Femur (tissue), 1 donor: ENCODE results near the gene CCDC60.

Experiments
- DNase-seq: peaks from one replicate; pipeline ENCODE4 v3.0.0-alpha.2; 2017

Gene CCDC60

DNA sequence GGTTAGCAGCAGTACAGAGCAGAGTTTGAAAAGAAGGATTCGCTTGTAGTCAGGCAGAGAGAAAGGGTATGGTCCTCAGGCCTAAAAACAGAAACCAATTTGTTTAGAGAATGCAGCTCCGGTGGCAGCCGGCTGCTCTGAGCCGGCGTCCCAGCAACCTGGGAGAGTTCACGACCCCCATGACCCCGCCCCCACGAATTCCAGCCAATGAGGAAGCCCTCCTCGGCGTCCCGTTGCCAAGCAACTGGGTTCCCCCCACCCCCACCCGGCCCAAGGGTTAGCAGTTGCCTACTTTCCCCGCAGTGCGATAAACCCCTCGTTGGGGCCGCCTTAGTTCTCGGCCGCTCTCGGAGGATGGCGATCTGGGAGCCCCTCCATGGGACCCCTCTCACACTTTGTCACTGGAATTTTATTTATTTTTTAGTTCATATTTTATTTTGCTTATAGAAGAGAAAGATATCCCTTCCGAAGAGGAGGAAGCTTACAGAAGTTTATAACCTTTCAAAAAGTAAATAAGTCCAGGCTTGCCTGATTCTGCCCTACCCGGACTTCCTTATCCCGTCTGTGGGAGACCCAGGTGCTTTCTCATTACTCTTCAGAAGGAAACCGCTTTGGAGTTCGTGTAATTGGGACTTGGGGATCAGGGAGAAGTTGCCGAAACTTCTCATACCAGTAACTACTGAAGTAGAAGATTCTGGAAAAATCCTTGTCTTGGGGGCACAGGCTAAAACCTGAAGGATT is at the start of gene CCDC60:
CCDC60 (plus strand) TSS at position 300 of the 741 bp plus-strand sequence. CDS start 448 bp downstream, outside the sequence.
- no peak for DNase-seq

- no peak for DNase-seq
Observed at GRCh38 chr12:119288576-119288975, 46.0 kb upstream of the CCDC60 start.

DNA sequence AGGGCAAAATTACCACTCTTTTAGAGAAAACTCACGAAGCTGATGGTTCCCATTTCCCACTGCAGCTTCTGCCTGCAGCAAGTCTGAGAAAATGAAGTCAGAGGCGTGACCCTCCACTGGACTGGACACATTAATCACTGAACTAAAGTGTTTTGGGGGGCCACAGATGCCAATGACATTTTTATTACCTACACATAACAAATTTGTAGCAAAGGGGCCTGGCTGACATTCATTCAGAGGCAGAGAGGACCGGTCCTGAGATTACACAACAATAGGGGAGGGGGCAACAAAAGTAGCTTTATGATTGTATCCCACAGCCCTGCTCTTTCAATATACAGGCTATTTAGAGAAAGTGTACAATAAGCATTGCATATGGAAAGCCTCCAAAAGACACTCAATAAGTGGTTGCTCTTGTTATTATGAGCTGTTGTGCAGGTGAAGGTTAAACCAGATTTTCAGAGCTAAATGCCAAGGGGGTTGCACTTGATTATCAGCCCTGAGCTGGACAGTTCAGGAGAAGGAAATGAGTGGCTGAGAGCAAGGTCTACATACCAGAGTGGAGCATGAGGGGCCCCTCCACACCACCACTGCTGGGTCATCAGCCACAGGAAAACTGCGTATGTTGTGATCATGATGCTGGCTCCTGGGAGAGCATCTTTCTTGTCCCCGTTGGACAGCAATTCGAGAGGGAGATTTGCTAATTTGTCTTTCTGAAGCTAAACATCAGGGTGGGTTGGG is 41.5 kb upstream of the CCDC60 start:
- DNase-seq = no peak

DNA sequence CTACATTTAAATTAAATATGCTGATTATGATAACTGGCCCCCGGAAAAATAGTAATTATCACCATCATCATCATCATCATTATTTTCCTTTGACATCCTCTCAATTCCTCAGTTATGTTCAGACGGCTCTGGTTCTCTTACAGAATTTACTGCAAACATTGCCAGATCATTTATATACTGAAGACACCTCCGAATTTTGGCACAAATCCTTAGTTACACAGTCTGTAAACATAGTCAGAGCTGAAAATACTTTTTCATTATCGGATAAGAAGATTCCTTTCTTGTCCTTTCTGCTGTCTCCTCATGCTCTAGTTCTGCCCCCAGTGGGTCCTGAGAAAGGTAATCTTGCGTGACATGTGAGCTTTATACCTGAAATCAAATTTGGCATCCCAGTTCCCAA is 40.3 kb upstream of the CCDC60 start:
- no peak for DNase-seq

GRCh38 chr12:119296535-119296934 is 38.0 kb upstream of the CCDC60 start:
- DNase-seq = no peak

DNA sequence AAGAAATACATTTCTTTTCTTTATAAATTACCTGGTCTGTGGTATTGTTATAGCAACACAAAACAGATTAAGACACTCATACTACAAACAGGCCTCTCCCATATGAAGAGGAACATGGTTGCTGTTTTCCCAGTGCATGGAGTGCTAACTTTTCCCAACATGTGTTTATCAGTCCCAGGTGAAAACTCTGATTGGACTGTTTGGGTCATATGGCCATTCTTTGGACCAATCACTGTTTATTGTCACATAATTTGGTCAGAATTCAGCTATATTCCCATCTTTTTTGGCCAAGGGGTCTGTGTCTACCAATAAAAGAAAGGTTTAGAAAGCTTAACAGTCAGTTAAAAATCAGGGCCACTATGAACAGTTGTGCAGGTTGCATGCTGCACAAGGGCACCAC is 35.4 kb upstream of the CCDC60 start:
- DNase-seq = no peak

DNA sequence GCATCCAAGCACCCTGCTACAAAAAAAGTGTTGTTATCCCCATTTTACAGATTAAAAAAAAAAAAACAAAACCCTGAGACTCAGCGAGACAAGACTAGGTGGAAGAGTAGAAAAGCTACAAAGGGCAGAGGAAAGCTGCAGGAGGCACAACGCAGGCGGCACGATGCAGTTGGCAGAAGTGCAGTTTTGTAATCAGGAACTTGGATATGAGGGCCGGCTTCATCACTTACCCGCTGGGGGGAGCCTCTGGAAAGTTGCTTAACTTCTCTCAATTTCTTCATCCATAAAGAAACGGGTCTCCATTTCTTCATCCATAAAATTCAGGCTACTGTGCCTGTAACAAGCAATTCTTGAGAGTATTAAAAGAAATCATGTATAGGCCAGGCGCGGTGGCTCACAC is 33.1 kb upstream of the CCDC60 start:
- DNase-seq = no peak

- no peak for DNase-seq
Observed at GRCh38 chr12:119302451-119303080, 32.0 kb upstream of the CCDC60 start.

DNA sequence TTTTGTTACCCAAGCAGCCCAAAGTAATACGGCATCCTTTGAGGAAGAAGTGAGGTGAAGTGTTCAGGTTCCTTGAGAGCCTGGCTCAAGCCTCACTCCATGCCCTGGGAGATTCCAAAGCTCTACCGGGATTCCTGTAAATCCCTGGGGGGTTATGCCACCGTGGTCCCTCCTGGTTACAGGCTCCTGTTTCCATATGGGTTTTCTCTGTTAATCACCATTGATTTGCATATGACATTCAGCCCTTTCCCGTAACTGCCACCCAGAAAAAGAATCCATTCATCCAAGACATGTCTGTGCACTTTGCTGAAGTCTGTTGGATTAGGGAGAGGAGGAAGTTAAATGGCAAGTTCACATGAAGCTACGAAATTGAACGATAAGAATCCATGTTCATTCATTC is 27.9 kb upstream of the CCDC60 start:
- DNase-seq = no peak

DNA sequence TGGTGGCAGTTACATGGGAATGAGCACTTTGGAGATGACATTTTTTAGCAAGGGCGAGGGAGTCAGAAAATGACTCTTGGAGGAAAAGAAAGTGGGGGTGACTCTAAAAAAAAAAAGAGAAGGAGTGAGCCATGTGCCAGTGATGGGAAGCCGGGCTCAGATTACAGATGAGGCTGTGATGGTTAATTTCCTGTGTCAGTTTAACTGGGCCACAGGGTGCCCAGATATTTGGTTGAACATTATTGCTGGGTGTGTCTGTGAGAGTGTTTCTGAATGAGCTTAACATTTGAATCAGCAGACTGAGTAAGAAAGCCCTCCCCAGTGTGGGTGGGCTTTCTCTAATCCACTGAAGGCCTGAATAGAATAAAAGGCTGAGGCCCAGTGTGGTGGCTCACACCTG is 26.8 kb upstream of the CCDC60 start:
- DNase-seq = no peak

DNA sequence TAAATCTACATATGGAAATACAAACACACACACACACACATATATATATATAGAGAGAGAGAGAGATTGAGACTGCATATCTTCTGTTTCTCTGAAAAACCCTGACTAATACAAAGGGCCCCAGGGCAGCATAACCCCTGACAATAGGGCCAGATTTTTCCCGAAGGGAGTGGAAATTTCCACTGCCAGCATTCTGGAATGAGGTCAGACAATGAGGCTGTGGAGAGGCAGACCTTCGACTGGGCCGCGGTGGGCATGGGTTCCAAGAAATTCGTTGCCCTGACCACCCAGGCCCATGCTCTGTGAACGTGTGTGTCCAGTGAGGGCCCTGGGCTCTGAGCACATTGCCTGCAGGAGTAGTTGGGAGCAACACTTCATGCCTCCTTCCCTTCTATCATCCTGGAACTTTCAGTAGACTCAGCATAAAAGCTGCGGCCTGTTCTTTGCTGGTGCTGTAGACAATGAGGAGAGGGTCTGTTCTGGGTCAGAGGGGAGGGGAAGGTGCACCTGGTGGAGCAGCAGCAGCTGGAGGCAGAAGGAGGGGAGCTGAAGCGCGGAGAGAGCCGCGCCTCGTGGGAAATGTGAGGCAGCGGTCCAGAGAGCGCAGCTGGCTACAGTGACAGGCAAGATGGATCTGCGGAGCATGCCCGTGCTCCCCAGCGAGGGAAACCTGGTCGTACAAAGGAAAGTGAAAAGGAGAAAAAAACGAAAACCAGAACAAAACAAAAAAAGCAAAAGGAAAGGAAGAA is 25.6 kb upstream of the CCDC60 start:
- DNase-seq = peak; percentile 75

GRCh38 chr12:119311878-119312277 is 22.7 kb upstream of the CCDC60 start:
- DNase-seq = no peak

DNA sequence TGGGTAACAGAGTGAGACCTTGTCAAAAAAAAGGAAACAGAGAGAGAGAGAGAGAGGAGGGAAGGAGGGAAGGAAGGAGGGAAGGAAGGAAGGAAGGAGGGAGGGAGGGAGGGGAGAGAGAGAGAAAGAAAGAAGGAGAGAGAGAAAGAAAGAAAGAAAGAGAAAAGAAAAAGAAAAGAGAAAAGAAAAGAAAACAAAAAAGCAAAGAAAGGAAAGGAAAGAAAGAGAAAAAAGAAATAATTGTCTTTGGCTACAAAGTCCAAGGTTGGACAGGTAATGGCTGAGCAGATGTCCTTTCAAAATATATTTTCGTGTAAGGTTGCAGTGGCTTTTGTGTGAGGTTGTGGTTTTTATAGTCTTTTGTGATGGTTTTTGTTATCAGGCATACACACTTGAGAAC is 21.6 kb upstream of the CCDC60 start:
- DNase-seq = no peak

DNA sequence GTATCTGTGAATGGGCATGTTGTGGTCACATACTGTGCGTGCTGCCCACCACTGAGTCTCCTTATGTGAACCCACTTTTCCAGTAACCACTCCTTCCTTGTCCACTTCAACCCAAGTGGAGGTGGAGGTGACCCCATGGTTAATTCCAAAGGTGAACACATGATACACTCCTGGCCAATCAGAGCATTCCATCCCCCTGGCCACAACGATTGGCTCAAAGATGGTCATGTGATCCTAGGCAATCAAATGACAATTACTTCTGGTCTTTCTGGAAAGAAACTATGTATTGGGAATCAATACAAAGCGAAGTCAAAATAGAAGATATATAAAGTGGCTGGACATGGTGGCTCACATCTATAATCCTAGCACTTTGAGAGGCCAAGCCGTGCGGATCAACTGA is 20.2 kb upstream of the CCDC60 start:
- no peak for DNase-seq

GRCh38 chr12:119319638-119320037 is 14.9 kb upstream of the CCDC60 start:
- no peak for DNase-seq

GRCh38 chr12:119320678-119321077 is 13.9 kb upstream of the CCDC60 start:
- DNase-seq = no peak

DNA sequence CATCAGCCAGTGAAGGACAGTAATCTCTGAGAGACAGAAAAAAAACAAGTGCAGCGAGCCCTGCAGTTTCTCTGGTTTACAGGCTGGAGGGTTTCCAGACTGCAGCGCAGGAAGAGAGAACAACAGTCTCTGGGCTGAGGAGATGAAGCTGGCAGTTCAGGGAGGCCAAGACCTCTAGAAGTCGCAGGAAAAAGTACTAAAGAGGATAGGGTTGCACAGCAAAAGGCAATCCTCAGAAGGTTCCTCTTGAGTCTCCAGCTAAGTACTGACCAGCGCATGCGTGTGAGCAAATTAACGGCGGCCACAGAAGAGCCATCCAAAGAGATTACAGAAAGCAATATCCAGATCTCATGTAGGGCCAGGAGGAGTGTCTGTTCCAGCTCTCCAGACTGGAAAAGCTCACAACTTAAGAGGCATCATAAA is 12.2 kb upstream of the CCDC60 start:
- no peak for DNase-seq

GRCh38 chr12:119325813-119326212 is 8.7 kb upstream of the CCDC60 start:
- DNase-seq = no peak

DNA sequence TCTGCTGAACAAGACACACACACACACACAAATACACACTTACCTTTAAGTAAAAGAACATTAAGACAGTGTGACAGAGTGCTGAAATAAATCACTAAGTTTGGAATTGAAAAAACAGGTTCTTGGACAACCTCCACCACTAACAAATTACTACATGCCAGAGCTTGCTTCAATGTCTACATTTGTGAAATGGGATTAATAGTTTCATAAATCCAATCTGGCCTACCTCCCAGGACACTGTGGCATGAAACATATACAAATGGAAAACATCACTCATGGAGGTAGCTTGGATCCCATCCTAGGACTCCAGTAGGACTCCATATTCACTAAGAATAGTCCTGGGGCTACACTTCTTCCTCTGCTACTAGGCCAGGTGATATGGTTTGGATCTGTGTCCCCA is 8.2 kb upstream of the CCDC60 start:
- DNase-seq = no peak

GRCh38 chr12:119327471-119327870 is 7.1 kb upstream of the CCDC60 start:
- DNase-seq = peak; percentile 31

GRCh38 chr12:119328111-119328510 is 6.4 kb upstream of the CCDC60 start:
- peak; percentile 18 for DNase-seq

- no peak for DNase-seq
Observed at GRCh38 chr12:119338593-119339363, 4.2 kb downstream of the CCDC60 start.
